Hindlimb muscle (tissue), 1 donor: ENCODE results near the gene LYSMD3. TPM values are rescaled to one million over a fixed set of nuclear protein-coding genes. Genes with fewer than 3 reads are reported as not detected.
"Not testable (repeated sequence)": the region's sequence is repeated elsewhere in the genome, so short reads cannot be mapped to it uniquely, and the experiment has no call there.

Experiments used
- DNase-seq: peaks from one replicate; pipeline ENCODE4 v3.0.0-alpha.2; 2013
- polyA plus RNA-seq: library from polyadenylated mRNA; unstranded; fragments of 120-200 nt; gene quantifications from one replicate; pipeline ENCODE4 v1.2.1, GENCODE V29; 2013; ENCODE audit not compliant: insufficient read length

Gene LYSMD3
- polyA plus RNA-seq, result 14.3 TPM

DNA sequence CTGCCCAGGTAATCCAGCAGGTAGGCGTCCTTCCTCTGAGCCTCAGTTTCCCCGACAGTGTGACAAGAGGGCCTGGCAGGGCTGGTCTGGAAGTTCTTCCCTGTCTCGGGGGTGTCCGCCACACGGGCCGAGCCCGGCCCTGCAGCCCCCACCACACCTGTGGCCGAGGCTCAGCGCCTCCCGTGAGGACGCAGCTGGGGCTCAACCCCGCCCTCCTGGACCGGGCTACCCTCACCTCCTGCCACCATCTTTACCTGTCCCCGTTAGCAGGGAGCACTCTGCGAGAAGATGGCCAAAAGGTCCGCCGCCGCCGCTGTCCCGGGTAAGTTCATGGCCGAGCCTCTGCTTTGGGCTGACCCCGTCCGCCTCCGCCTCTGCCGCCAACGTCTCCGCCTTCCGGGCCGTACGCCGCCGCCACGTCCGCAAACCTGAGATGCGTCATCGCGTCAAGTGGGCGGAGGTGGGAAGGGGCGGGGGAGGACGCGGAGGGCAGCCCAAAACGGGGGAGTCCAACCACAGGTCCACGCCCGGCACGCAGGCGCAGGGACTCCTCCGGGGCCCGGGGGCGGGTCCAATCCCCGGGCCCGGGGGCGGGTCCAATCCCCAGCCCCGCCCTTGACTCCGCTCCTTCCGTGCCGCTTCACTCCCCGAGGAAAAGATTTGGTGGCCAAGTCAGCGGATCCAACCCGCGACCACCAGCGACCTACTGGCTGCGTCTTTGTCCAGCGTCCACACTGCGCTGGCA is at the start of gene LYSMD3:
Gene LYSMD3 (minus strand): TSS at position 391 of the 745 bp plus-strand sequence. CDS start 4,295 bp downstream, outside the sequence.
- peak; percentile 97 for DNase-seq

DNA sequence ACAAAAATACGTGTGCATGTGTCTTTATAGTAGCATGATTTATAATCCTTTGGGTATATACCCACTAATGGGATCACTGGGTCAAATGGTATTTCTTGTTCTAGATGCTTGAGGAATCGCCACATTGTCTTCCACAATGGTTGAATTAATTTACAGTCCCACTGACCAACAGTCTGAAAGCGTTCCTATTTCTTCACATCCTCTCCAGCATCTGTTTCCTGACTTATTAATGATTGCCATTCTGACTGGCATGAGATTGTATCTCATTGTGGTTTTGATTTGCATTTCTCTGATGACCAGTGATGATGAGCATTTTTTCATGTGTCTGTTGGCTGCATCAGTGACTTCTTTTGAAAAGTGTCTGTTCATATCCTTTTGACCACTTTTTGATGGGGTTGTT is 47.2 kb upstream of the LYSMD3 start:
- DNase-seq, result not testable (repeated sequence)

DNA sequence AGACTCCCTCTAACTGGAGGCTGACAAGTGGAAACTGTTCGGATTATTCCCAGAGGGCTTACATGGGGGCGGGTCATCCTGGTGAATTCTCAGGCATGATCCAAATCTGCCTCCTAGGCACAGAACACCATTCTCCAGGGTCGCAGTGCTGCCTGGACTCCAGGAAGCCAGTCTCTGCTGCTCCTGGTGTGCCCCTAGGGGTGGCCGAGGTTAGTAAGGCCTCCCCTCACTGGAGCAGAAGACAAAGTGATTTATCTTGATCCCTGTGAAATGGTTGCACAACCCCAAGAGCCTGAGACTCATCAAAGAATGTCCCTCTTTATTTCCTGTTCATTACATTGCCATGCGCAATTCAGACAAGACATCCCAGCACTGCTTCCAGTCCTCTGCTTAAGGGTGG is 46.3 kb upstream of the LYSMD3 start:
- no peak for DNase-seq

DNA sequence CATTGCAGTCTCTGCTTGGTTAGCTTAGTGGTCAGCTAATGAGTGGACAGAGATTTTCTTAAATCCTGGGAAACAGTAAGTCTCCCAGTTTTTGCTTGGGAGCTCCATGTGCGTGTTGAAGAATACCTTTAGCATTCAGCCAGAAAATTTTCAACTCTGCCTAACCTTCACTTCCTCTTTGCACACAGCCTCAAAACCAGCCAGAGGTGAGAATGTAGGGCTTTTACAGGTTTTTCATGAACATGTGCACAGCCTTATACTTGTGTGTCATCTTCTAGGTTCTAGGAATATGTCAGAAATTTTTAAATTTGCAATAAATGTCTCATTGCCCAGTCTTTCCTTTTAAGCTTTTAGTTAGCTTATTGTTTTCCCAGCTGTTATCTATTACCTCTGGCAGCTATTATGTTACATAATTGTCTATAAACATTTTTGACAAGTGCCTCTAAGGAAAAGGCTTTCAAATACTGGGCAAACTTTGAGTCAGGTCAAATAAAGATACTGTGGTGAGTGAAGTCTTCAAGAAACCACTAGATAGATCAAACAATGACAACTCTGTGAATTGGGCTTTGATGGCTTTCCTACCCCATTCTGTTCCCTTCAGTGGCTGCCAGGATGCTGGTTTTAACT is 41.9 kb upstream of the LYSMD3 start:
- no peak for DNase-seq

DNA sequence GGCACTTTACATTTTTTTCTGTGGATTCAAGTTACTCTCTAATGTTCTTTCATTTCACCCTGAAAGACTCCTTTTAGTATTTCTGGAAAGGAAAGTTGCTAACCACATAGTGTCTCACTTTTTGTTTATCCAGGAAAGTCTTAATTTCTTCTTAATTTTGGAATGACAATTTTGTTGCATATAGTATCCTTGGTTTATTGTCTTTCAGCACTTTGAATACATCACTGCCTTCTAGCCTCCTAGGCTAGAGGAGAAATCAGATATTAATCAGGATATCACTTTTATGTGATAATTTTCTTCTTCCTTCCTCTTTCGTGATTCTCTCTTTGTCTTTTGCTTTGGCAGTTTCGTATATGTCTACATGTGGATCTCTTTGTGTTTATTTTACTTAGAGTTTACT is 40.6 kb upstream of the LYSMD3 start:
- DNase-seq, result no peak

DNA sequence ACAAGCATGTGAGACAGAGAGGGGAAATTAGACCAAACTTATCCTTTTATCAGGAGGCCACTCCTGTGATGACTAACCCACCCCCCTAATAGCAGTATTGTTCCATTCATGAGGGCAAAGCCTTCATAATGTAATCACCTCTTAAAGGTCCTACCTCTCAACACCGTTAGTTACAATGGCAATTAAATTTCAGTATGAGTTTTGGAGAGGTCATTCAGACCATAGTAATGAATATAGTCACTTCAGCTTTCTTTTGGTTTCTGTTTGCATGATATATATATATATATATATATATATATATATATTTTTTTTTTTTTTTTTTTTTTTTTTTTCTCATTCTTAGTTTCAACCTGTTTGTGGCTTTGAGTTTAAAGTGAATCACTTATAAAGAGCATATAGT is 39.7 kb upstream of the LYSMD3 start:
- DNase-seq, result no peak

DNA sequence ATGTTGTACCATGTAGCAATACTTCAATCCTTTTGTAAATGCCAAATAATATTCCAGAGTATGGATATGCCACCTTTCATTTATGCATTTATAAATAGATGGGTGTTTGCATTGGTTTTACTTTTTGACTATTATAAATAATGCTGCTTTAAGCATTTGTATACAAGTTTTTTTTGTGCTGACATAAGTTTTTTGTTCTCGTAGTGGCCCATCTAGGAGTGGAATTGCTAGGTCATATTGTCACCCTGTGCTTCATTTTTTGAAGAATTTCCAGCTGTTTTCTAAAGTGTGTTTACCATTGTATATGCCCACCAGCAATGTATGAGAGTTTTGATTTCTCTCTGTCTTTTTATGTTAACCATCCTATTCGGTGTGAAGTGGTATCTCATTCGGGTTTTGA is 36.1 kb upstream of the LYSMD3 start:
- no peak for DNase-seq

- no peak for DNase-seq
Observed at GRCh38 chr5:90563108-90563507, 33.7 kb upstream of the LYSMD3 start.

DNA sequence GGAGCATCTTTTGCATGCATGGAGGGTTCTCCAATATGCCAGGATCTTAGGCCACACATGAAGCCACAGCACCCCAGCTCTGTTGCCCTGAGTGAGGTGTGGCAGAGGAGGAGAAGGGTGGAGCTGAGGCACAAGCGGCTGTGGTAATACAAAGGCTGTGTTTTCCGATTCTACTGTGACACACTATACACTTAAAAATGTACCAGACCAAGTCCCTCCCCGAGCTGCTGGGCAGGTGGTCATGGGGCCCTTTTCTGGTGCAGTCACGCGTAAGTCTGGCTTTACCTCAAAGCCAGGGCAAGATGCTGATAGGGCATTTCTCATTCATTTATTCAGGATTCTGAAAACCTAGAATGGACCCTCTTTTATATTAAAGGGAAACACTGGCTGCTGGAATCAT is 33.0 kb upstream of the LYSMD3 start:
- no peak for DNase-seq

DNA sequence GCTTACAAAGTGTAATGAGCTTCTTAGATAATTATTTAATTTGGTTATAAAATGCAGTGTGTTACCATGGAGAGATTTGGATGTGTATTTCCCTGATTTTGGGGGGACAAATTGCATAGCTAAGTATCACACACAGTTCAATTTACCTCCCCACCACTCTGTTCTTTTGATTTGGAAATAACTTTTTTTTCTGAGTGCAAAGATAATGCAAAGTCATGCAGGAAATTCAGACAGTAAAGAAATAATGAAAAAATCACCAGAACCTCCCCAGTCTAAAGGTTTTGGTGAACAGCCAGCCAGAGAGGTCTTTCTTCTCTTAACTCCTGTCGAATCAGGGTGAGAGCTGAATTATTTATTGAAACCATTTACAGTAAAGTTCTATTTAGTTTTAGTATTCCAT is 32.4 kb upstream of the LYSMD3 start:
- DNase-seq, result no peak

- no peak for DNase-seq
Observed at GRCh38 chr5:90560771-90561170, 31.4 kb upstream of the LYSMD3 start.

GRCh38 chr5:90558344-90559192 is 29.2 kb upstream of the LYSMD3 start, which contains the start of gene ADGRV1:
Gene ADGRV1 (plus strand): TSS chr5:90558797. CDS start chr5:90558896, 99 bp downstream.
- DNase-seq, result peak; percentile 9

DNA sequence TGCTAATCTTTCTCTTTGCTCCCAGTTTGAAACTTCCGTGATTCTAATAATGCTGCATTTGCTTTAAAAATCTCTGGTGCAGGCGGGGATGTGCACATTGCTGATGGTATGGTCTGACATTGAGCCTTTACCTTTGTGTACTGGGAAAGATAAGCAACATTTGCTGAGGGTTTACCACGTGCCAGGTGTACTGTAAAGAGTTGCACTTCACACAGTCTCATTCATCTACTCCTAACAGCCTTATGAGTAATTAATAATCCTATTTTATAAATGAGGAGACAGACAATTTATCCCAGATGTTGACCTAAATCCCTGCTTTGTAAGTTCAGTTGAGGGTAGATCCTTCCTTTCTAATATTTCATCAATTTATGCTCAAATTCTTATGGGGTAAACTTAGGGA is 28.5 kb upstream of the LYSMD3 start:
- no peak for DNase-seq

- no peak for DNase-seq
Observed at GRCh38 chr5:90557391-90557790, 28.0 kb upstream of the LYSMD3 start.

DNA sequence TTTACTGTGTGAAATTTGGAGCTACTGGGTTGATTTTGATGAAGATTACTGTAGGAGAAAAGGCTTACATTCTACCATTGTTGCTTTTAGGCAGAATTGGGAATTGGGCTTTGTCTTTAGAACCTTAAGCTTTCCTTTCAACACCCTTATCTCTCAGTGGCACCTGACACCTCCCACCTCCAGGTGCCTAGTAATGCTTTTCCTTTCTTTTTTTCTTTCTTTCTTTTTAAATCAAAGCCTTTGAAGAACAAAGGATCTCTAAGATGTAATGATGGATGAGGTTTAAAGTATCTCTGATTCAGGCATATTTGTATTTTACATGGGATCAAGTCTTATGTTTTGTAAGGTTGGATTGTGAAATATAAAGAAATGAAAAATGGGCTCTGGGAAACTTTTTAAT is 26.3 kb upstream of the LYSMD3 start:
- DNase-seq, result no peak

DNA sequence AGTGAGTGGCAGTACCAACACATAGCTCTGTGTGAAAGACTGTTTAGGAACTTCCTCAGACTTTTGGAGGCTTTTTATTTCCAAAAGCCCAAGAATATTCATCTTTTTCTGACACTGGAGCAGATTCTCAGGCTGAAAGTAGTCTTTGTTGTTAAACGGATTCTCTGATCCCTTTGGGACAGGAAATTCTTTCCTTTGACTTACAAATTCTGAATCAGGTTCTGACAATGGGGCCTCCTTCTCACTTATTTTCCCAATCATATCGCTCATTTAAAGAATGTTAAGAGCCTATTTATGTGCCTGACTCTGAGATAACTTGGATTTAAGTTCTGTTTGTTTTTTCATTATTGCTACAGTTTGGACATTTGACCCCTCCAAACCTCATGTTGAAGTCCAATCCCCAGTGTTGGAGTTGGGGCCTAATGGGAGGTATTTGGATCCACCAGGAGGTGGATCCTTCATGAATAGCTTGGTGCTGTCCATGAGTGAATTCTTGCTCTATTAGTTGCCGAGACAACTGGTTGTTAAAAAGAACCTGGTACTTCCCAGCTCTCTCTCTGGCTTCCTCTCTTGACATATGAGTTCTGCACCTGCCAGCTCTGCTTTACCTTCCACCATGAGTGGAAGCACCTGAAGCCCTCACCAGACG is 25.1 kb upstream of the LYSMD3 start:
- DNase-seq, result no peak

- DNase-seq, result no peak
Observed at GRCh38 chr5:90553711-90554110, 24.3 kb upstream of the LYSMD3 start.

DNA sequence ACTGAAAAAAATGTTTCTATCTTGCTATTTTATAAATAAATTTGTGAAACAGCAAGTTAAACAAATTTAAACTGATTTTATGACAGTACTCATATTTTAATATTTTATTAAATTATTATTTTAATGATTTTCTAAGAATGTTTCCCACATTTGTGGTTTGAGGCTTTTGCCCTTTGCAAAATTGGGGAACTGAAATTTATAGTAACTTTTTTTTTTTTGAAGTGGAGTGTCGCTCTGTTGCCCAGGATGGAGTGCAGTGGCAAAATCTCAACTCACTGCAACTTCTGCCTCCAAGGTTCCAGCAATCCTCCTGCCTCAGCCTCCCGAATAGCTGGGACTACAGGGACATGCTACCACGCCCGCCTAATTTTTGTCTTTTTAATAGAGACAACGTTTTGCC is 22.0 kb upstream of the LYSMD3 start:
- DNase-seq, result no peak

GRCh38 chr5:90550963-90551362 is 21.6 kb upstream of the LYSMD3 start:
- no peak for DNase-seq

GRCh38 chr5:90549729-90550275 is 20.4 kb upstream of the LYSMD3 start:
- DNase-seq, result no peak

GRCh38 chr5:90549223-90549622 is 19.8 kb upstream of the LYSMD3 start:
- DNase-seq, result no peak

DNA sequence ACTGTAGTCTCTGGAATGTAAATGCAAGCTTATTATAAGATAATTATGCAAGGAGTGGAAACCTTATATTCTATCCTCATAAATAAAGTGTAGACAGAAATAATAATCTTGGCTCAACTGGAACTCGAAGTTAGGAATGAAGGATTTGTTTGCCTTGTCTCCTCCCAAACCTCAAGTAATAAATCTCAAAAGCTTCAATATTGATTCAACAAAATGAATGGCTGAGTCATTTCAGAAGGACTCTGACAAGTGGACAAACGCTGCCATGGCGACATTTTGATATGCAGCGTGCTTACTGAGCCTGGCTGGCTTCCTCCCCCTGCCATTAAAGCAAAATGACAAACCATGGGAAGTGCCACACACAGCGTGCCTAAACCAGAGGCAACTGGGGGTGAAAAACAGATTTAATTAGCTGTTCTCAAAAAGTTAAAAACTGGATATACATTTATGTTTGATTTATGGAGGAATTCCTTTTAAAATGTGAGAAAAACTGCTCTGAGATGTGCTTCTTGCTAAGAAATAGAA is 18.7 kb upstream of the LYSMD3 start:
- DNase-seq, result no peak
